HG02678 (cell line): ENCODE results near the gene TTLL11.
"Not testable (repeated sequence)": the region's sequence is repeated elsewhere in the genome, so short reads cannot be mapped to it uniquely, and the experiment has no call there.

Source experiments
- ATAC-seq: cut with Tn5 transposase; IDR thresholded peaks from one replicate; pipeline ENCODE4 v1.9.1; 2021; ENCODE audit warnings: mild to moderate bottlenecking, moderate library complexity; ENCODE audit not compliant: unreplicated experiment

TTLL11 gene

DNA sequence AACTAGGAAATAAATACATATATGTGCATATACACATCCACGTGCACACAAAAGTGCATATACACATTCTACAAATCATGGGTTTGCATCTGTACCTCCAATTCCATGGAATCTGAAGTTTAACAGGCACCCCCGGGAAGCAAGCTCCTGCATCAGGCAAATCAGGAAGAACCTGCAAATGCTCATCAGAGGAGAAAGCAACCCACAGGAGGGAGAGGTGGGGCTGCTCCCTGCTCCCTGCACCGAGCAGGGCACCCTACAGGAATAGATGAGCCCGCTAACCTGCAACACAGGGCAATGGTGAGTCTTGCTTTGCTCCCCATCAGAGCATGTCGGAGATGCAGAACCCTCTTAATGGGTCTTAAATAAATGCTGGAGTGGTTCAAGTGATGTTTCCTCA lies 290.4 kb downstream of the TTLL11 start:
- ATAC-seq: no peak

DNA sequence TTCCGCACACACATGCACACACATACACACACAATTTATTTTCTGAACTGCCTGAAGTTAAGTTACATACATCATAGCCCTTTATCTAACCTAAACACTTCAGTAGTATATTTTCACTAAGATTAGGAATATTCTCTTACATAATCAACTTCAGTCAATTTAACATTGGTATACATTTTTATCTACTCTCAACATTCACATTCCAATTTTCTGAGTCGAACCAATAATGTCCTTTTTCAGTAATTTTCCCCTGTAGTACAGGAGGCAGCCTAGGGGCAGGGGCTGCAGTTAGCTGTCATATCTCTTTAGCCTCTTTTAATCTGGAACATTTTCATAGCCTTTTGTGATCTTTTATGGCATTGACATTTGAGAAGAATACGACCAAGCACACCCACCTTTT lies 291.5 kb downstream of the TTLL11 start:
- no peak for ATAC-seq

DNA sequence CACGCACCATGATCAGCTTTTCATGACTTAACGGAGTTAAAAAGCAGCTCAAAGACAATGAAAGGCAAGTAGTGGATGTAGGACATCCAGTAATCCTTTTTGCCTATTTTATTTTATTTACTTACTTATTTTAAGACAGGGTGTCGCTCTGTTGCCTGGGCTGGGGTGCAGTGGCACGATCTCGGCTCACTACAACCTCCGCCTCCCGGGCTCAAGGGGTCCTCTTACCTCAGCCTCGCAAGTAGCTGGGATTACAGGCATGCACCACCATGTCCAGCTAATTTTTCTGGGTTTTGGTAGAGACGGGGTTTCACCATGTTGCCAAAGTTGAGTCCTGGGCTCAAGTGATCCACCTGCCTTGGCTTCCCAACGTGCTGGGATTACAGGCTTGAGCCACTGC lies 292.7 kb downstream of the TTLL11 start:
- no peak for ATAC-seq

DNA sequence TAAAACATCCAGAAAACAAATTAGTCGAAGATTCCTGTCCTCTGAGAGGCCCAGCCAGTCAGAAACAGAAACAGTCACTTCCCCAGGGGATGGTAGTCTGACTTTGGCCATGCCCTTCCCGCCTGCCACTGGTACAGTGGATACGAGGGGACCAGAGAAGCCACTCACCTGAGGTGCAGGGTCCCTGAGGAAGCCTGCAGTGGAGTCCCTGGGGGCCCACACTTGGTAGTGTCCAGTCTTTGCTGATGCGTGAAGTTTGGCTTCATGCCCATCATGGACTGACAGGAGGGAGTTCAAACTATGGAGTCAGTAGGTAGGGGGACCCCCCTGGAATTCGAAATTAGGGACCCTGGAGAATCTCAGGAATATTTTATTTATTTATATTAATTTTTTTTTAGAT lies 294.2 kb downstream of the TTLL11 start:
- no peak for ATAC-seq

DNA sequence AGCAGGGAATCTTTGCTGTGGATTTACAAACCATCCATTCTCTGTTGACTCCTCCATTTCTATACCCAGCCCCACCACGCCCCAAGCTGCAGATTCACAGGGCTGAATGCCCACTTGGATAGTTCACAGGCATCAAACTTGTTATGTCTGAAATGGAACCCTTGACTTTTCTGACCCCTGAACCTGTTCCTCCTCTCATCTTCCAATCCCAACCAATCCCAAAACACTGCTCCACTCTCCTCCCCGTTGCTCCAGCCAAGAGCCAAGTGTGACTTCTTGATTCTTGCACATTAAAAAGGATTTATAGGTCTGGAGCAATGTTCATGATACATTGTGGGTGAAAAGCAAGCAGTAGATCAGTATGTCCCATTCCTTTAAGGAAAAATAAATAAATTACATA lies 296.0 kb downstream of the TTLL11 start:
- no peak for ATAC-seq

DNA sequence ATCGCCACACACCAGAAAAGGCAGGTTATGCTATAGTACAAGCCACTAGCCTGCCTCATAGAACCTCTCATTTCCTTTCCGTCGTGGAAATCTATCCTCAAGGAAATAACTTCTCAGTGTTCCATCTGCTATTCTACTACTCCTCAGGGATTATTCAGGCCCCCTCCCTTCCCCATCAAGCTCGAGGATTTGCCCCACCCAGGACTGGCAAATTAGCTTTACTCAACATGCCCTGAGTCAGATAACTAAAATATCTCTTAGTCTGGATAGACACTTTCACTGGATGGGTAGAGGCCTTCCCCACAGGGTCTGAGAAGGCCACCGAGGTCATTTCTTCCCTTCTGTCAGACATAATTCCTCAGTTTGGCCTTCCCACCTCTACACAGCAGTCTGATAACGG lies 298.8 kb downstream of the TTLL11 start:
- ATAC-seq: not testable (repeated sequence)

DNA sequence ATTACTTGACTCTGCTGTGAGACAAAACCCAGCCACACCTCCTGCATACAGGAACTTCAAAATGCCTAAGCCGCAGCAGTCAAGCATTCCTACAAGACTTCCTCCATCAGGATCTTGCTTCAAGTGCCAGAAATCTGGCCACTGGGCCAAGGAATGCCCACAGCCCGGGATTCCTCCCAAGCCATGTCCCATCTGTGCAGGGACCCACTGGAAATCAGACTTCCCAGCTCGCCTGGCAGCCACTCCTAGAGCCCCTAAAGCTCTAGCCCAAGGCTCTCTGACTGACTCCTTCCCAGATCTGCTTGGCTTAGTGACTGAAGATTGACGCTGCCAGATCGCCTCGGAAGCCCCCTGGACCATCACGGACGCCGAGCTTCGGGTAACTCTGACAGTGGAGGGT lies 300.6 kb downstream of the TTLL11 start:
- ATAC-seq: not testable (repeated sequence)

DNA sequence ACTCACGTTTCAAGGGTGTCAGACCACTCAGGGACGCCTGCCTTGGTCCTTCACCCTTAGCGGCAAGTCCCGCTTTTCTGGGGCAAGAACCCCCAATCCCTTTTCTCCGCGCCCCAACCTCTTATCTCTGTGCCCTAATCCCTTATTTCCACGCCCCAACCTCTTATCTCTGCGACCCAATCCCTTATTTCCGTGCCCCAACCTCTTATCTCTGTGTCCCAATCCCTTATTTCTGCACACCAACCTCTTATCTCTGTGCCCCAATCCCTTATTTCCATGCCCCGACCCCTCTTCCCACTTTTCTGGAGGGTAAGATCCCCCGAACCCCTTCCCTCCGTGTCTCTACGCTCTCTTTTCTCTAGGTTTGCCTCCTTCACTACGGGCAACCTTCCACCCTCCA lies 302.3 kb downstream of the TTLL11 start:
- ATAC-seq: no peak

DNA sequence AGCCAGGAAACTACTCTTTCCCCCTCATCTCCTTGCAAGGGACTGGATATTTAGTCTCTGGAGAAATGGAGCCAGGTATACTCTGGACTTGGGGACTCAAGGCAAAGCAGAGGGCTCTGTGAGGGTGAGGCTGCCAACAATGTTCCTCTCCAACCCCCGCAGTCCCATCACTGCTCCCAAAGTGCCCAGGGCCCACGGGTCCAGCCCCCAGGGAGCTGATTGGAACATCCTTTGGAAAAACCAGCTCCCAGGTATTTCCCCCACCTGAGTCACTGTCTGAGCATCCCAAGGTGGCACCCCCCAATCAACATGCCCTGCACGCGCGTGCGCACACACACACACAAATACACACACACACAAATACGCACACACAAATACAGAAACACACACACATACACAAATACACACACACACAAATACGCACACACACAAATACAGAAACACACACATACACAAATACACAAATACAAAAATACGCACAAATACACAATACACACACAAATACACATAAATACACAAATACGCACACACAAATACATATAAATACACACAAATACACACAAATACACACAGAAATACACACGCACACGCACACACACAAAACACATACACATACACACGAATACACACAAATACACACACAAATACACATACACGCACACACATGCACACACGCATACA lies 304.3 kb downstream of the TTLL11 start:
- no peak for ATAC-seq

DNA sequence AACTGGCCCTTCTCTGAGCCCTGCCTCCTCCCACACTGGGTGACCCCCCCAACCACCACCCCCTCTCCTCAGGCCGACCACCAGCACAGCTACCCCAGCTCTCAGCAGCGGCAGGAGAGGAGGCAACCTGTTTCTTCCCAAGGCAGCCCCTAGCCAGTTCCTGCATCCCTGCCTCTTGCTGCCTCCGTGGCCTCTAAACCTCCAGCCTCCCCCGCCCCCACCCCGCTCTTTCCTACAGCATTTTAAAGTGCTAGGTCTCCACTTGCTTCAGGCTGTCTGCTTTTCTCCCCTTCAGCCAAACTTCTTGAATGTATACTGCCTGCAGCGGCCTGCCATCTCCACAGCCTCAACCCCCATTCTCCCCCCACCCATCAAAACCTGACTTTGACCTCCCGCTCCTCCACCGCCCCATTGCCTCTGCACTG lies 306.1 kb downstream of the TTLL11 start:
- no peak for ATAC-seq

DNA sequence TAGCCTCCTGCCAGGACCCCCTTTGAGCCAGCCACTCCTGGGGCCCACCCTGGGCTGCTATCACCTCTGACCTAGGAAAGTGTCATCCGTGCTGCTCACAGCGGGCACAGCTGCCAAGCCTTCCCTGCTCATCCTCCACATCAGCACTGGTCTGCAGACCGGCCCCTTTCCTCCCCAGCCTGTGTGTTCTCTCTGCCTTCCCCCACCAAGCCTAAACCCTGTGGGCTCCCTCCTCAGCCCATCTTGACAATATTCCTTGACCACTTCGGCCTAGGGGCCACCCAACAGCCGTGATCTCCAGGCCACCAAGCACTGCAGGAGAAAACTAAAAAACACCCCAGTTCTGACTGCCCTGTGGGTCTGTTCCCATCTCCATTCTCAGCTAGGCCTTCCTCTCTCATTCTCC lies 306.6 kb downstream of the TTLL11 start:
- ATAC-seq: no peak

DNA sequence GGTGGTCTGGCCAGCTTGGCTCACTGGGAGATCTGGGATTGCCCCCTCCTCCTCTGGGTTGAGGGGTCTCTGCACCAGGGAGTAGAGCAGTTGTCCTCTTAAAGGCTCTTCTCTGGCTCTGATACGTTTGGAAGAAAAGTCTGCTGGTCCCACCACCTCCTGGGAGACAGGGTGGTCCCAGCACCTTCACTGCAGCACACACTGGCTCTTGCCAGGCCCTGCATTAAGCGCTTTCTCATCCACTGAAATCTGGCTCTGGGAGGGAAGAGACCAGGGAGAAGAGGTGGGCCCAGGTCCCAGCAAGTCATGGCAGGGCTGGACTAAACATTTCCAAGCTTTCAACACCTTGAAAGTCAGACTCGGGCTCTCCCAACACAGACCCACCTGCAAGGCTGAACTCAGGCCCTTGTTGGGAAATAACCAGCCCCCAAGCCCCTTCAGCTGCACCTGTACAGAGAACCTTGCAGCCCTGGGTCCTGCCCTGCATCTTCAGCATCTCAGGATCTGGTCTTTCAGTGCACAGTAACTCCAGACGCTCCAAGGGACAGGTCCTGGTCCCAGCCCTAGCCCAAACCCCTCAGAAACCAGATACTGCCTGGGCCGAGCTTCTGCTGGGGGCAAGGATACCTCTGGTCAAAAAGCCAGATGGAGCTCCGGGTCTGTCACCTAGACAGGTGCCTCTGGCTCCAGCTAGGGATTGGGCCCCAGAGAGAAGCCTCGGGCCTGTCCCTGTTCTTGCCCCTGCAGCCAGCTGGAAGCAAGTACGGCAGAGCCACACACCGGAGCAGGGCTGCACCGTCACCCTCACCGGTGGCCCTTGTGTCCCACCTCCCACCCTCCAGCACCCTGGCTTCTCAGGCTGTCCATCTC lies 307.2 kb downstream of the TTLL11 start:
- ATAC-seq: no peak

DNA sequence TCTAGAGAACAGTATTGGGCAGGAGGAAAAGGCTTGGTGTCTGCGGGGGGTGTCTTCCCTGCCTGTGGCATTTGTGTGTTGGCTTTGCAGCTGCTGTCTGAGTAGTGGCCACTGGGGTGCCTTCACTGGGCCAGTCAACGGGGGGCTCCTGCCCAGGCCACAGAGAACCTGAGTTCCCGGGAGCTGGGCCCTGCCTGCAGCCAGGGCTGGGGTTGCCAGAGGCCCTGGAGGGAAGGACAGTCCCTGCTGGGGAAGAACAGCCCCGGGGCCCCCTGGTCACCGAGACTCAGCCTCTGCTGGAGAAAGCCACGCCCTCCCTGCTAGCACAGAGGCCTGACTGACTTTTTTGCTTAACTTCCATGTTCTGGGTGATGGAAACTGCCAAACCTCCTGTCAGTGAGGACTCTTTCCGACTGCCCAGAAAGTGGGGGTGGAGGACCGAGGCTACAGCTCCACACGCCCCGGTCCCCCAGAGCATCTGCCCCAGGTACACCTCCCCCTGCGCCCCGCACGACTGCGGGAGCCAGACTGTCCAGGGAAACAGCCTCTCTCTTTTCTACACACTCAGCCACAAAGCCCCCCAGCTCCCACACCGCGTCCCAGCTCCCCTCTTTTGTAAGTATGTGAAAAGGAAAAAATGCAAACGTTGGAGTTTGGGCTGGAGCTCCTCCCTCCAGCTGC lies 308.2 kb downstream of the TTLL11 start:
- no peak for ATAC-seq

DNA sequence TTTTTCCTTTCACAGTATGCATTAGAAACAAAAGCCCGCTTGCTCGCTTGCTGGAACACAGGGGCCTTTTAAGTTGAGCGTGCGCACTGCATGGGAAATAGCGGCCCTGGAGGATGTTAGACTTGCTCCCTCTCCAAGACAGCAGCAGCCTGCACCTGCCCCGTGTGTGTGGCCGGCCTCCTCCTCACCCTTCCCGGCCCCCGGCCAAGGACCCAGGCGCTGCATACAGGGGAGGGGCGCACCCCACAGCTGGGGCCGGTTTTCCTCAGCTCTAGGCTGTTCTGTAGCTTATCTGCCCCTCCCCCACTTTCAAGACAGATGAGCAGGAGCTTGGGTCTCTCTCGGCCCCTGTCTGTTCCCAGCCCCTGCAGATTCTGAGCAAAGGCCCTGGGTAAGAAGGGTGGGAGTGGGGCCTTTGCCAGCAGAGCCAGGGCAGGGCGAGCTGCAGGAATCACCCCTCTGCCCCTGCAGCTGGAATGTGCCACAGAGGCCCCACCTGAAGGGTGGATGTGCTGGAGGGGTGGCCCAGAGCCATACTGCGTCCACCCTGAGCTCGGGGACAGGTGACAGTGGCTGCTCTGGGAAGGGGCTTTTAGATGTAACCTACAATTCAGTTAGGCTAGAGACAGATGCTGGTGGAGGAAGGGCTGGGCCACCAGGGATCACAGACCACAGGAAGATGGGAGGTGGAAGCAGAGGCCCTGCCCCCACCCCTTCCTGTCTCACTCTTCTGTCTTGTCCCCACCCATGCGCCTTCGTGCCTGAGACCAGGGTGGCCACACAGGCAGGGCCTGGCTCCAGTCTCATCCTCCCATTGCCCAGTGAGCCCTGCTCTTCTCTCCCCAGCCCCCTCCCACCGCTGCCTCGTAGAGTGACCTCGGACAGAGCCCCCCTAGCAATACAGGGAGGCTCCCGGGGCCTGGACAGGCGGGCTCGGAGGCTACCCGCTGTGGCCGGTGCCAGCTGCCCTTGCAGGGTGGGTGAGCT lies 309.3 kb downstream of the TTLL11 start:
- no peak for ATAC-seq

DNA sequence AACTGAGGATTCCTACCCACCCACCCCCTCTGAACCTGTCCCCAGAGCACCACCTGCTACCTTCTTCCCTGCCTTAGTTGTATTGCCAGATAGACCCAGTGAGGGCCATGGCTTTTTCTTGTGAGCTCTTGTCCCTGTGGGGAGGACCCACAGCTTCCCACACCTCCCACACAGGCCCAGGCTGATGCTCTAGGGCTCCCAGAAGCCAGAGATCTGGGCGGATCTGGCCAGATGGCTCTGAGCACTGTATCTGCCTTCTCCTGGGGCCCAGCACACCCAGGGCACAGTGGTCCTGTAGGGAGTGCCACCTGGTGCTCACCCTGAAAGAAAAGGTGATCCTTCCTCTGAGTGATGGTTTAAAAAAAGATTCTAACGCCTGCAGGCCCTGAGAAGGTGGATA lies 310.0 kb downstream of the TTLL11 start:
- no peak for ATAC-seq

DNA sequence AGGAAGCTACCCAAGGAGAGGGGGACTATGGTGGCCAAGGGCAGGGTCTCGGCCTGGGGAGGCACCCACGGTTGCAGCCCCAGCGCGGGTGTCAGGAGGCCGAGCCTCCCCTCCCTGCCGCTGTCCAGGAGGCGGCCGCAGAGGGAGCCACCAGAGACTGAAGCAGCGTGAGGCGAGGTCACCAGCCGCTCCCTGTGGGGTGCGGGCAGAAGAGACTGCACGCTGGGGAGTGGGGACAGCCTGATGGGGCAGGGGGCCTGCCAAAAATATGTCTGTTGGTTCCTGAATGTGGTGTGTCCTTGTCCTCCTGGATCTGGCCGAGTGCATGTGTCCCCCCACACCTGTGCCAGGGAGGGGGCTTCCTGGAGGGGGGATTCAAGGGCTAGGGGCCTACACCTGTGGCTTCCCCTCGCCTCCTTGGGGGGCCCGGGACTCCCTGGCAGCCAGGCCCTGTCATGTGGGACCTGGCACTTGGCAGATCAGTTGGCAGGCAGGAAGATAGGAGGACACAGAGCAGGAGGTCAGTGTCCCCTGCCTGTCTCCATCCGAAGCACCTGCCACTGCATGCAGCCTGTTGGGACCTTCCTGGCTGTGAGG lies 310.5 kb downstream of the TTLL11 start:
- ATAC-seq: no peak

DNA sequence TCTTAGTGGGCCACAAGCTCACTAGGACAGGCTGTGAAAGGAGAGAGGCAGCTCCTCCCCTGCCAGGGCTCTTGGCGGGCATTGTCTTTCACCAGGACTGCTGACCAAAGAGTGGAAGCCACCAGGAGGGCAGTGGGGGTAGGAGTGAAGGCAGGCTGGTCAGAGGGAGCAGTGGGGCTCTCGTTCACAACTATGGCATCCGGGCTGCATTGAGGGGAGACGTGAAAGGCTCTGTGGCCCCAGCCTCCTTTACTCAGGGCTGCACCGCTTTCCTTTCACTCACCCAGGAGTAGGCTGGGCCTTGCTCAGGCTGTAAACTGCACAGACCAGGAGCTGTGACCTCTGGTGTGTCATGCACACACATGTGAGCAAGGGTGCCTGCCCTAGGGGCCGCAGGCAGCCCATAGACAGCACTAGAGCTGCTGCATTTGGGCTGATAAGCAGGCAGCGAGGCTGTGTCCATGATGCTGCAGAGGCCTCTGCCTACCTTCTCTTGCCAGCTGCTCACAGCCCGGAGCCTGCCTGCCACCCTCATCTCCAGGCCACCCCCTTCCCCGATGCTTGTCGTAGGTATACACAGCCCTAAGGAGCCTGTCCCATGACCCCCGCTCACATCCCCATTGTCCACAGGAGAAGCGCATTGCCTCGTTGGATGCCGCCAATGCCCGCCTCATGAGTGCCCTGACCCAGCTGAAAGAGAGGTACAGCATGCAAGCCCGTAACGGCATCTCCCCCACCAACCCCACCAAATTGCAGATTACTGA lies 311.2 kb downstream of the TTLL11 start:
- no peak for ATAC-seq

DNA sequence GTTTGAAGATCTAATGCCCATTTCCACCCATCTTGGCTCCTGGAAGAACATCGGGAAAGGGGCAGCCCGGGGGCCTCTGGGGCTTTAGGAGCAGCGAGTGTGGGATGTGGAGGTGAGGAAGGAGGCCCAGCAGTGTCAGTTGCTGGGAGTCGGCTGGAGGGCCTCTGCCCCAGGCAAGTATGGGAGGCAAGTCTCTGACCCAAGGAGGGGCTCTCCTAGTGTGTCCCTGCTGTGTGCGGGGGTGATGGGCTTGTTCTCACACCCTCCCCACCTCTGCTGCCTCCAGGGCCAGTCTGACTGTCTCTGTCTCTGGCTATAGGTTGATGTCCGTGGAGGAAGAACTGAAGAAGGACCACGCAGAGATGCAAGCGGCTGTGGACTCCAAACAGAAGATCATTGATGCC lies 312.0 kb downstream of the TTLL11 start:
- ATAC-seq: no peak
